Esophagus muscularis mucosa (tissue), 4 donors: ENCODE results near the gene C13orf42. TPM values are rescaled to one million over a fixed set of nuclear protein-coding genes. Genes with fewer than 3 reads are reported as not detected.
A peak's percentile ranks its signal among the peaks of the same experiment; 100 is the strongest.

Source experiments
- DNase-seq: peaks from one replicate; pipeline ENCODE4 v3.0.0-alpha.2; 2017; ENCODE audit errors: extremely low spot score
- H3K27ac ChIP-seq, 4 donors: fragments of 200-600 bp; sonication (generic); replicated peaks in 1 of 4; 1 replicate in 3 of 4; 2 replicates in 1 of 4; pipeline ENCODE4 v1.5.1; 2016 to 2019; ENCODE audit warnings: mild to moderate bottlenecking in 1 of 4
- H3K27me3 ChIP-seq, 4 donors: fragments of 200-600 bp; sonication (generic); one replicate each; pipeline versions ENCODE4 v1.5.1 to v1.6.0; 2016 to 2019
- H3K36me3 ChIP-seq, 4 donors: fragments of 200-600 bp; sonication (generic); one replicate each; pipeline ENCODE4 v1.5.1; 2016 to 2019
- H3K4me1 ChIP-seq, 4 donors: fragments of 200-600 bp; sonication (generic); one replicate each; pipeline ENCODE4 v1.5.1; 2016 to 2019
- H3K4me3 ChIP-seq, 4 donors: fragments of 200-600 bp; sonication (generic); 1 replicate in 2 of 4; 2 replicates in 2 of 4; pipeline ENCODE4 v1.5.1; 2016 to 2019; ENCODE audit warnings: mild to moderate bottlenecking in 4 of 4, moderate library complexity in 1 of 4
- H3K9me3 ChIP-seq, 4 donors: fragments of 200-600 bp; sonication (generic); 1 replicate in 3 of 4; 2 replicates in 1 of 4; pipeline ENCODE4 v1.5.1; 2016 to 2019
- EP300 ChIP-seq: sonication (generic); formaldehyde crosslinking; IDR thresholded peaks from one replicate; pipeline ENCODE4 v1.6.1; 2017; ENCODE audit warnings: antibody characterized with exemption
- POLR2A ChIP-seq: fragments of 450-650 bp; IDR thresholded peaks from one replicate; pipeline ENCODE4 v1.6.1; 2017; ENCODE audit warnings: antibody characterized with exemption, moderate library complexity, mild to moderate bottlenecking, low read depth
- POLR2AphosphoS5 ChIP-seq, 2 donors: sonication (generic); formaldehyde crosslinking; IDR thresholded peaks; one replicate each; pipeline ENCODE4 v1.6.1; 2017; ENCODE audit warnings: antibody characterized with exemption in 2 of 2
- WGBS: methylation state at CpG from one replicate; pipeline ENCODE4 v1.1.5; 2018; 5-methylcytosine and 5-hydroxymethylcytosine counted together
- intact Hi-C: fragments of 100-400 bp; cut with DNase I; formaldehyde crosslinking; loops from one replicate; pipeline ENCODE4 v1.15.1; 2023
- total RNA-seq, 4 donors: library from RNA; depleted of rRNA; stranded (reverse); fragments of >200 nt; gene quantifications; one replicate each; pipeline versions ENCODE4 v1.1.0 to v1.2.1, GENCODE V29; 2016
- TF ChIP-seq, protein P1 (sequence below), 3 experiments: fragments of 200-600 bp in 2 of 3; fragments of 450-650 bp in 1 of 3; sonication (generic) in 2 of 3; IDR thresholded peaks; one replicate each; pipeline ENCODE4 v1.5.1; 2017 to 2019; ENCODE audit warnings: antibody characterized with exemption in 3 of 3, mild to moderate bottlenecking in 2 of 3, moderate library complexity in 1 of 3

C13orf42 gene
- total RNA-seq, result not detected

DNA sequence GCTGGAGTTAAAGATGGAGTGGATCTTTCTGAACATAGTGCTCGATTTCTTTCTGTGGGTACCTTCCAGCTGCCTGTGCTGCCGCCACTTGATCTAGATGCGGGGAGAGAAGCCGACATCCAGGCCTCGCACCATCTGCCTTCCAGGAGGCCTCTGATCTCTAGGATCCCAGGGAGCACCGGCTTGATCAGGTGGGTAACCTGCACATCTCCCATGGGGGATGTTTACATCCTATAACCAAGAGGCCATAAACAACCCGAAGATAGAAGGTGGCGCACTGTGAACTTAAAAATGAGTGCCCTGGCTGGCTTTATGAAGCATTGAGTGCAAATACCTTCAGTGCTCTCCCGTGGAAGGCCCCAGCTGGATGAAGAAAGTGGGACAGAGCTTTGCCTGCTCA lies at the start of gene C13orf42:
Gene C13orf42 (minus strand): TSS at position 101 of the 400 bp plus-strand sequence. CDS start 65 bp downstream, at position 36.
- Histone ChIP-seq H3K27ac (no peak within 1 kb of the TSS), H3K36me3 (no peaks in the 10 kb centered on the region), H3K9me3 (no peaks in the 10 kb centered on the region), H3K27me3 (no peaks in the 10 kb centered on the region), H3K4me3 (no peak within 1 kb of the TSS), H3K4me1 (no peaks in the 10 kb centered on the region)
- intact Hi-C loops, result no loop called here
- peak; percentile 87 for DNase-seq
- no peak for TF ChIP-seq EP300
- TF ChIP-seq POLR2A, result no peak
- no peak for TF ChIP-seq POLR2AphosphoS5 (IDR thresholded peaks at IDR 0.05)
- TF ChIP-seq, protein P1, sequence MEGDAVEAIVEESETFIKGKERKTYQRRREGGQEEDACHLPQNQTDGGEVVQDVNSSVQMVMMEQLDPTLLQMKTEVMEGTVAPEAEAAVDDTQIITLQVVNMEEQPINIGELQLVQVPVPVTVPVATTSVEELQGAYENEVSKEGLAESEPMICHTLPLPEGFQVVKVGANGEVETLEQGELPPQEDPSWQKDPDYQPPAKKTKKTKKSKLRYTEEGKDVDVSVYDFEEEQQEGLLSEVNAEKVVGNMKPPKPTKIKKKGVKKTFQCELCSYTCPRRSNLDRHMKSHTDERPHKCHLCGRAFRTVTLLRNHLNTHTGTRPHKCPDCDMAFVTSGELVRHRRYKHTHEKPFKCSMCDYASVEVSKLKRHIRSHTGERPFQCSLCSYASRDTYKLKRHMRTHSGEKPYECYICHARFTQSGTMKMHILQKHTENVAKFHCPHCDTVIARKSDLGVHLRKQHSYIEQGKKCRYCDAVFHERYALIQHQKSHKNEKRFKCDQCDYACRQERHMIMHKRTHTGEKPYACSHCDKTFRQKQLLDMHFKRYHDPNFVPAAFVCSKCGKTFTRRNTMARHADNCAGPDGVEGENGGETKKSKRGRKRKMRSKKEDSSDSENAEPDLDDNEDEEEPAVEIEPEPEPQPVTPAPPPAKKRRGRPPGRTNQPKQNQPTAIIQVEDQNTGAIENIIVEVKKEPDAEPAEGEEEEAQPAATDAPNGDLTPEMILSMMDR (IDR thresholded peaks at IDR 0.05), result no peak
- 95% methylated on average over 9 of the region's 9 CpGs for whole genome bisulfite sequencing

DNA sequence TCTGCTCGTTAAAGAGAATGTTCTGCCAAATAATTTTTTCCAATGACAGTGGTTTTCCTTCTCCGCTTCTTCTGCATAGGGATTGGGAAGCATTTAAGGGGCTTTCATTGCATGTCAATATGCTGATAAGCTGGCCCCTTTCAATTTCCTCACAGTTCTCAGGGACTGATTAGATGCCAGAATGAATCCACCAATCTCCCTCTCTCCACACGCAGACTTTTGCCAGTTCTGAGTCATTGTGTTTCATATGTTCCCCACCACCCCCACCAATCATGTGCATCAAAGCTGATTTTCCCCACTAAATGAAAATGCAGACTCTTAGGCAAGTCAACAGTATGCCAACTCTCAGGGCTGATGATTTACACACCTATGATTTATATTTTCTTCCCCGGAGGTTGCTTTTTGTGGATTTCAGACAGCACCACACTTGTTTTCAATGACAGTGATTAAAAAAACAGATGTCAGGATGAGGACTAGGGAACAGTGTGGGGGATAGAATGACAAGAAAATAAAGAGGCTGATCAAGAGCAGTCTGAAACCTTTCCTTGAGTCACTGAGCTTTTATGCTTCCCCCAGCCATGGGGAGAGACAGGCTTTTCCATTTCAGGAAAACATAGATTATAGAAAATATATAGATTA lies 47.9 kb upstream of the C13orf42 start:
- Histone ChIP-seq H3K4me3 (no peak overlapping the region), H3K4me1 (peaks cover 0 to 8% (median 7%) of the 10 kb centered on the region in 4 donors), H3K27me3 (no peaks in the 10 kb centered on the region), H3K27ac (no peak overlapping the region), H3K36me3 (no peaks in the 10 kb centered on the region), H3K9me3 (no peaks in the 10 kb centered on the region)
- WGBS, result 42% methylated on average over 4 of the region's 4 CpGs
- peak; percentile 82 for DNase-seq
- intact Hi-C loops, result loop anchor here (5.0 kb wide), 1 partner anchor 53 kb away; no protein-coding TSS in a partner anchor
- TF ChIP-seq, protein P1 (IDR thresholded peaks at IDR 0.05), result no peak
- TF ChIP-seq POLR2A (no peak), POLR2AphosphoS5 (IDR thresholded peaks at IDR 0.05) (no peak), EP300 (no peak)

DNA sequence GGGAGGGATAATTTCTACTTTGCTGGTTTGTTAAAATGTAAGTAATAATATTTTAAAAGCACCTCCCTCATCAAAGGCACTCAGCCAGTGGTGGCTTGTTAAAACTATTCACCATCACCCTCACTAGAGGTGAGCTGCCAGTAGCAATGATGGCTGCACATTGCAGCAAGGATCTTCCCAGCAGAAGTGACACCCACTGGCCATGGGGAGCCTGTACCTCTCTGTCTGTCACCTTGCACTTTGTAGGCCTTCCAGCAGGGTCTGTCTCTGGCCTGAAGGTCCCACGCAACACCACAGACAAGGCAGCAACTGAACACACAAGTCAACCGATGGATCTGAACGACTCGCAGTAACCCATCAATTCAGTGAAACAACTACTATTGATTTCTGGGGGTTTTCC lies 47.3 kb upstream of the C13orf42 start:
- TF ChIP-seq EP300 (no peak), POLR2A (no peak), POLR2AphosphoS5 (IDR thresholded peaks at IDR 0.05) (no peak)
- TF ChIP-seq, protein P1 (IDR thresholded peaks at IDR 0.05), result no peak
- no peaks in the 10 kb centered on the region for H3K36me3 ChIP-seq
- intact Hi-C loops, result loop anchor here (5.0 kb wide), 1 partner anchor 54 kb away; no protein-coding TSS in a partner anchor
- DNase-seq, result peak; percentile 64
- H3K4me1 ChIP-seq, result peaks cover 0 to 13% (median 10%) of the 10 kb centered on the region in 4 donors
- no peaks in the 10 kb centered on the region for H3K27me3 ChIP-seq
- WGBS, result 84% methylated on average over 4 of the region's 4 CpGs
- no peak overlapping the region for H3K27ac ChIP-seq
- no peak overlapping the region for H3K4me3 ChIP-seq
- H3K9me3 ChIP-seq, result no peaks in the 10 kb centered on the region

DNA sequence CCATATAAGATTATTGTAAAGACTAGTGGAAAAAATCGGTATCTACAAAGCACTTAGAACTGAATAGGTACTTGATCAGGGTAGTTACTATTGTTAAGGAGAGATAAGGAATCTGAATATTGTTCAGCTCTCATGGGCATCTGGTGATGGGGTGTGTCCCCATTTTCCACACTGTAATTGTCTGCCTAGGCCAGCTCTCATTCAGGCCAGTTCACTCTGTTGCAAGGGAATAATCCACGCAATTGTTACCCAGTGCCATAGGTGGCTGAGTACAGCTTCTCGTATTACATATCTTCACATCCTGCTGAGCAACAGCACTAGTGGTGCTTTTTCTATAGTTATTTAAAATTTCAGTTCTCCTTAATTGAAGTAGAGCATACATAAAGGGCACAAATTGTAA lies 45.6 kb upstream of the C13orf42 start:
- TF ChIP-seq, protein P1 (IDR thresholded peaks at IDR 0.05), result no peak
- TF ChIP-seq EP300 (no peak), POLR2AphosphoS5 (IDR thresholded peaks at IDR 0.05) (no peak), POLR2A (no peak)
- intact Hi-C loops, result loop anchor here (5.0 kb wide), 1 partner anchor 56 kb away; no protein-coding TSS in a partner anchor

More for the DNA sequence above, 45.6 kb upstream of the C13orf42 start:
- Histone ChIP-seq H3K4me1 (peaks cover 0 to 13% (median 10%) of the 10 kb centered on the region in 4 donors), H3K36me3 (no peaks in the 10 kb centered on the region), H3K27me3 (no peaks in the 10 kb centered on the region), H3K27ac (no peak overlapping the region), H3K4me3 (no peak overlapping the region), H3K9me3 (no peaks in the 10 kb centered on the region)
- WGBS, result 94% methylated on average over 3 of the region's 3 CpGs
- DNase-seq, result no peak
